ENCODE results near the gene STRN4. TPM values are rescaled to one million over a fixed set of nuclear protein-coding genes. Genes with fewer than 3 reads are reported as not detected.

Gene STRN4
- total and polyA plus RNA-seq, 9 of the 15 experiments (the other 6 are each of a cell fraction or from before 2014, with no cell fraction given), result 0.62 to 83.7 (median 36.9) TPM

DNA sequence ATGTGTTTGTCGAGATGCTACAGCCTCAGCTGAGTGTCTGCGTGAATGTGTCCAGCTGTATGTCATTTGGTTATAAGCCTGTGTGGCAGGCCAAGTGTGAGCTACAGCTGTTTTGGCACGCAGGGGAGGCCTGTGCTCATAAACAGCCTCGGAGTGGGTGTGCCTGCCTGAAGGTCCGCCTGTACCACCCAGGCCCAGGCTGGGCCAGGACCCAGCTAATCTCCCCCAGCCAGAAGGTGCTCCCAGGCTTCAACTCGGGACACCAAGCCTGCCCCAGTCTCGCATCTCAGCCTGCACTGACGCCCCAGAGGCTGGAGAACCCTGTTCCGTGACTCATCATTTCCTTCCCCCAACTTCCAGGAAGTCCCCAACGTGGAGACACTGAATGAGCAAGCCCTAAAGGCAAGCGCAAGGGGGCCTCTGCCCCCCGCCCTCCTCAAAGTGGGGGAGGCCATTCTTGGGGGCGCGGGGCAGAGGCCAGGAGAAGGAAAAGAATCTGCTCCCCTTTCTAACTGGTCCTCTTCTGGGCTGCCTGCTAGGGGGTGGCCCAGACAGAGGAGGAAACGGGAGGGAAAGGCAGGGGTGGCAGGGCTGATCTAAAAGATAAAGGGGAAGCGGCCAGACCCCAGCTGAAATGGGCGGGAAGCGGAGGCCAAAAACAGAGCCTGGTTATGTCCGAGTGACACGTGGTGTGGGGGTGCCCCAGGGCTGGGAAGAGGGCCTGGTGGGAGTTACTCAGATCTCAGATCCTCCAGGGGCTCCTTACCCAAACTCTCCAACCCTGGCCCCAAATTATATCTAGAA lies 40.2 kb upstream of the STRN4 start (continued):
- TF ChIP-seq NR2F6 (CRISPR knock-in tag; IDR thresholded peaks at IDR 0.05), result no peak
- peak; percentile 85 for TF ChIP-seq ZNF263 (CRISPR knock-in tag; IDR thresholded peaks at IDR 0.05; ENCODE audit: borderline replicate concordance)
- no peak for TF ChIP-seq RBM14 (IDR thresholded peaks at IDR 0.05; ENCODE audit: borderline replicate concordance, insufficient read depth, low read depth, low read length)
- TF ChIP-seq FOS (IDR thresholded peaks at IDR 0.05; ENCODE audit: extremely low read depth, insufficient read length), result peak; percentile 49
- peak; percentile 76 for TF ChIP-seq TAL1 (IDR thresholded peaks at IDR 0.05)
- TF ChIP-seq, protein P1, sequence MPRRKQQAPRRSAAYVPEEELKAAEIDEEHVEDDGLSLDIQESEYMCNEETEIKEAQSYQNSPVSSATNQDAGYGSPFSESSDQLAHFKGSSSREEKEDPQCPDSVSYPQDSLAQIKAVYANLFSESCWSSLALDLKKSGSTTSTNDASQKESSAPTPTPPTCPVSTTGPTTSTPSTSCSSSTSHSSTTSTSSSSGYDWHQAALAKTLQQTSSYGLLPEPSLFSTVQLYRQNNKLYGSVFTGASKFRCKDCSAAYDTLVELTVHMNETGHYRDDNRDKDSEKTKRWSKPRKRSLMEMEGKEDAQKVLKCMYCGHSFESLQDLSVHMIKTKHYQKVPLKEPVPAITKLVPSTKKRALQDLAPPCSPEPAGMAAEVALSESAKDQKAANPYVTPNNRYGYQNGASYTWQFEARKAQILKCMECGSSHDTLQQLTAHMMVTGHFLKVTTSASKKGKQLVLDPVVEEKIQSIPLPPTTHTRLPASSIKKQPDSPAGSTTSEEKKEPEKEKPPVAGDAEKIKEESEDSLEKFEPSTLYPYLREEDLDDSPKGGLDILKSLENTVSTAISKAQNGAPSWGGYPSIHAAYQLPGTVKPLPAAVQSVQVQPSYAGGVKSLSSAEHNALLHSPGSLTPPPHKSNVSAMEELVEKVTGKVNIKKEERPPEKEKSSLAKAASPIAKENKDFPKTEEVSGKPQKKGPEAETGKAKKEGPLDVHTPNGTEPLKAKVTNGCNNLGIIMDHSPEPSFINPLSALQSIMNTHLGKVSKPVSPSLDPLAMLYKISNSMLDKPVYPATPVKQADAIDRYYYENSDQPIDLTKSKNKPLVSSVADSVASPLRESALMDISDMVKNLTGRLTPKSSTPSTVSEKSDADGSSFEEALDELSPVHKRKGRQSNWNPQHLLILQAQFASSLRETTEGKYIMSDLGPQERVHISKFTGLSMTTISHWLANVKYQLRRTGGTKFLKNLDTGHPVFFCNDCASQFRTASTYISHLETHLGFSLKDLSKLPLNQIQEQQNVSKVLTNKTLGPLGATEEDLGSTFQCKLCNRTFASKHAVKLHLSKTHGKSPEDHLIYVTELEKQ (CRISPR knock-in tag; IDR thresholded peaks at IDR 0.05), result no peak
- peak; percentile 75 for TF ChIP-seq EP300 (IDR thresholded peaks at IDR 0.05; ENCODE audit: low read length)
- TF ChIP-seq HEY1 (CRISPR knock-in tag; IDR thresholded peaks at IDR 0.05; ENCODE audit: borderline replicate concordance), result no peak; the same call in 1 of the 2 replicates
- peak; percentile 82 for TF ChIP-seq TAF1 (IDR thresholded peaks at IDR 0.05; ENCODE audit: control insufficient read depth, extremely low read depth, insufficient read depth, low read length, severe bottlenecking)
- TF ChIP-seq RAD21 (CRISPR knock-in tag; conservative IDR thresholded peaks at IDR 0.05 in 1 of 2, IDR thresholded peaks at IDR 0.05 in 1 of 2), result no peak; a peak in 1 of 4 replicates
- peak; percentile 80 to 90 for TF ChIP-seq MAZ (CRISPR knock-in tag; conservative IDR thresholded peaks at IDR 0.05 in 1 of 2, IDR thresholded peaks at IDR 0.05 in 1 of 2)
- TF ChIP-seq EZH2 (IDR thresholded peaks at IDR 0.05; ENCODE audit: borderline replicate concordance, low read depth, low read length), result no peak
- TF ChIP-seq TAF15 (IDR thresholded peaks at IDR 0.05; ENCODE audit: low read depth, low read length), result no peak
- TF ChIP-seq, protein P2, sequence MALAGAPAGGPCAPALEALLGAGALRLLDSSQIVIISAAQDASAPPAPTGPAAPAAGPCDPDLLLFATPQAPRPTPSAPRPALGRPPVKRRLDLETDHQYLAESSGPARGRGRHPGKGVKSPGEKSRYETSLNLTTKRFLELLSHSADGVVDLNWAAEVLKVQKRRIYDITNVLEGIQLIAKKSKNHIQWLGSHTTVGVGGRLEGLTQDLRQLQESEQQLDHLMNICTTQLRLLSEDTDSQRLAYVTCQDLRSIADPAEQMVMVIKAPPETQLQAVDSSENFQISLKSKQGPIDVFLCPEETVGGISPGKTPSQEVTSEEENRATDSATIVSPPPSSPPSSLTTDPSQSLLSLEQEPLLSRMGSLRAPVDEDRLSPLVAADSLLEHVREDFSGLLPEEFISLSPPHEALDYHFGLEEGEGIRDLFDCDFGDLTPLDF (CRISPR knock-in tag; IDR thresholded peaks at IDR 0.05), result no peak; the same call in 1 of the 2 replicates
- TF ChIP-seq BRCA1 (IDR thresholded peaks at IDR 0.05), result no peak
- TF ChIP-seq BRCA1 (CRISPR knock-in tag; IDR thresholded peaks at IDR 0.05), result no peak
- no peak for TF ChIP-seq SP2 (IDR thresholded peaks at IDR 0.05; ENCODE audit: extremely low read depth, low read depth, low read length, poor library complexity, severe bottlenecking)
- peak; percentile 75 for TF ChIP-seq ZKSCAN1 (IDR thresholded peaks at IDR 0.05; ENCODE audit: low read depth, low read length)
- no peak for TF ChIP-seq PCBP1 (IDR thresholded peaks at IDR 0.05; ENCODE audit: low read depth, low read length, poor library complexity, severe bottlenecking)
- TF ChIP-seq SIN3B (IDR thresholded peaks at IDR 0.05; ENCODE audit: low read depth), result no peak
- TF ChIP-seq, protein P3, sequence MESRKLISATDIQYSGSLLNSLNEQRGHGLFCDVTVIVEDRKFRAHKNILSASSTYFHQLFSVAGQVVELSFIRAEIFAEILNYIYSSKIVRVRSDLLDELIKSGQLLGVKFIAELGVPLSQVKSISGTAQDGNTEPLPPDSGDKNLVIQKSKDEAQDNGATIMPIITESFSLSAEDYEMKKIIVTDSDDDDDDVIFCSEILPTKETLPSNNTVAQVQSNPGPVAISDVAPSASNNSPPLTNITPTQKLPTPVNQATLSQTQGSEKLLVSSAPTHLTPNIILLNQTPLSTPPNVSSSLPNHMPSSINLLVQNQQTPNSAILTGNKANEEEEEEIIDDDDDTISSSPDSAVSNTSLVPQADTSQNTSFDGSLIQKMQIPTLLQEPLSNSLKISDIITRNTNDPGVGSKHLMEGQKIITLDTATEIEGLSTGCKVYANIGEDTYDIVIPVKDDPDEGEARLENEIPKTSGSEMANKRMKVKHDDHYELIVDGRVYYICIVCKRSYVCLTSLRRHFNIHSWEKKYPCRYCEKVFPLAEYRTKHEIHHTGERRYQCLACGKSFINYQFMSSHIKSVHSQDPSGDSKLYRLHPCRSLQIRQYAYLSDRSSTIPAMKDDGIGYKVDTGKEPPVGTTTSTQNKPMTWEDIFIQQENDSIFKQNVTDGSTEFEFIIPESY (CRISPR knock-in tag; IDR thresholded peaks at IDR 0.05), result no peak
